GM19043 (cell line): ENCODE results near the gene PMVK.

Experiments used
- ATAC-seq: cut with Tn5 transposase; IDR thresholded peaks from one replicate; pipeline ENCODE4 v1.9.1; 2021; ENCODE audit warnings: low read depth; ENCODE audit not compliant: unreplicated experiment

Gene PMVK

GRCh38 chr1:154951901-154952657 lies 15.6 kb upstream of the PMVK start:
- no peak for ATAC-seq

DNA sequence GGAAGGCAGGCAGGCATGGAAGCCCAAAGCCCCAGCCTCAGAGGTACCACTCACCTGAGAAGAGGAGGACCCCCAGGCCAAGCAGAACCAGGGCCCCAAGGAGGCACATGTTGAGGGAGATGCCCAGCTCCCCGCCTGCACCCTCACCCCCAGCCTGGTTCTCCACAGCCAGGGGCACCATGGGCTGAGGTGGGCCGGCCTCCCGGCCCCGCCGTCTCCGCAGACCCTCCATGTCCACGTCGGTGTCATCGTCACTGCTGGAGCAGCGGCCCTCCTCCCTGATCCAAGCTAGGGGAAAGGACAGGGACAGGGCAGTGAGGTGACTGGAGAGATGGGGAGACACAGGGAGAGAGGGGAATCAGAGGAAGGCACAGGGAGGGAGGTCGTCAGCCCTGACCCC lies 11.6 kb upstream of the PMVK start:
- no peak for ATAC-seq

DNA sequence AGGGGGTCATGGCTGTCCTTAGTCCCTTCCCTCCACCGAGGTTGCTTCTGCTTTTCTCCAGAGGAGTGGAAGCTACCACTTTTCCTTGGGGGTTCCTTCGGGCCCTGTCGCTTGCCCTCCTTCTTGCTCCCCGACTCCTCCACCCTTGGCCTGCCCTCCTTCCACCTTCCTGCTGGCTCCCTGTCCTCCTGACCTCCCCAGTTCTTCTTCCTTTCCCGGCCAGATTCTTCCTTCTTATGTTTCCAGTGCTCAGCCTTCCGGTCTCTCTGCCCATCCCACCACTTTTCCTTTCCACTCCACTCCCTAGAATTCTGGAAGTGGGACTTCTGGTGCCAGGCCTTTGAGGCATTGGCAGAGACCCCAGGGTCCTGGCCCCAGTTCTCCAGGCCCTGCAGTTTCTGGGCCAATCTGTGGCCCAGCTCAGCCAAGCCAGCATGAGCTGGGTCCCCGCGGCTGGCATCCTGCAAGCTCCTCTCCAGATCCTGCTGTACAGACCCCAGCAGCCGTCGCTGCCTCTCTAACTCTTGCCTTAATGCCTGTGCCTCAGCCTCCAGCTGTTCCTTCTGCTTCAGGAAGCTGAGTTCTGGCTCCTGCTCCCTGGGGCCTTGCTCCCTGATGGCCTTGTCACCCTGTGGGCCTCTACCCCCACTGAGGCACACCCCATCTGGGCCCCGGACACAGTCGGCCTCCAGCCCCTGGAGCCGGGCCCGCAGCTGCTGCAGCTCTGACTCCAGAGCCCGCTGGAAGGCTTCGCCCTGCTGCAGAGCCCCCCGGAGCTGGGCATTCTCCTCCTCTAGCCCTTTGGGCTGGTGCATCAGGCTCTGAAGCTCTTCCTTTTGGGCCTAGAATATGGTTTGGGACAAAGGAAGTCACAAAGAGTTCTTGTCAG lies 9.7 kb upstream of the PMVK start:
- ATAC-seq, result no peak

DNA sequence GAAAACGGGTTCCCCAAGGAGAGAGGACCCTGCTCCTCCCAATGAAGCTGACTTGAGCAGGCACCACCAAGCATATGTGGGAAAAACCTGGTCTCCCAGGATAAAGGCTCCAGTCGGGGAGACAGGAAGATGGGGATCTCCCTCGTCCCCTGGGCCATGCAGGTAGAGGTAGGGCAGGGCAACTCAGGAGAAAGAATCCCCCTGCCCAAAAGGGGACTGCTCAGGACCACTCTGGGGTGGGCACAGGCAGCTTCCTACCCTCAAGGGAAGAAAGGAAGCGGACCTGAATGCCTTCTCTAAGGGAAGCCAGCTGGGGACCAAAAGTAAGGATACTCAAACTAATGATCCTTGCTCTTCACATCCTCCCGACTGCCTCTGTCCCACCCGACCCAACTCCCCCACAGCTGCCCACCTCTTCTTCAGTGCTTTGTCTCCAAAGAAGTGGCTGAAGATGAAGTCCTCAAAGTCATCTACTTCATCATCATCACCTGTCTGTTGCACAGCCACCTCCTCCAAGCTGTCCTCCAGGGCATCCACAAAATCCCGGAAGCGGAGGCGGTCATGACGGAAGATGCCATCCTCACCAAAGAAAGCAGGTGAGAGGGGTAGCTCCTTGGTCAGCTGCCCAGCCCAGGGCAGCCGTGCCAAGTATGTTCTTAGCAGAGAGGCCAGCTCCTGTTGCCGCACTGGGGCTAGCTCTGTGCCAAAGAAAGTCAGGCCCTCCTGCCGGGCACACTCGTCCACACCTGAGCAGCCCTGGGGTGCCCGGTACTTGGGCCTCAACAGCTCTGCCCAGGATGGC lies 8.8 kb upstream of the PMVK start:
- ATAC-seq, result no peak

GRCh38 chr1:154944401-154945159 lies 8.1 kb upstream of the PMVK start:
- no peak for ATAC-seq

DNA sequence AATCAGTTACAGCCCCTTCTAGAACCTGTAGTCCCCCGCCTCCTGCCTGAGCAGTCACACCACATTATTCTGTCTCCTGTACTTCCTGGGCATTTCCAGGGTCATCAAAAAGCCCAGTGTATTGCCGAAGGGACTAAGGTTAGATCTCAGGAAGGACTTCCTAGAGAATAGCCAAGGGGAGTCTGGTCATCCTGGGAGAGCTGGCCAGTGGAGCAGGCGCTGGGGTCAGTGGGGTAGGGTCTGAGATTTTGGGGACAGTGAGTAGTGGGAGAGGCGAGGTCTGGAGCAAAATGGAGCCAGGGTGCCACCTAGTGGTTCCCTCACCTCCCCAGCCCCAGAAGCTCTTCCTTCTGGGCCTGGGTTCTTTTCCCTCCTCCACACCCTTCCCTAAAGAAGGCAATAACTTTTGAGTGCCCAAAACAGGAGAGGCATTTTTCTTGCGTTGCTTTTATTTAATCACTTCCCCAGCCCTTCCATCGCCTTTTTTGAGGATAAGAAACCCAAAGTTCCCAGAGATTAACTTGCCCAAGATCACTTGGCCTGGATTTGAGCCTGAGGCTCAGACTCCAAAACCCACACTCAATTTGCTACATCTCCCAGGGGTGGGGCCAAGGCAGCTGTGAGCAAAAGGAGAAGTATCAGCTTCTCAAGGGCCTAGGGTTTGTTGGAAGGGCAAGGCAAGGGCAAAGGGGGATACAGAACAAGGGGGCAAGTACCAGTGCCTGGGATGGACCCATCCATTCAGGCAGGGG lies 7.3 kb upstream of the PMVK start:
- ATAC-seq, result no peak

GRCh38 chr1:154941333-154942013 lies 5.0 kb upstream of the PMVK start:
- no peak for ATAC-seq

GRCh38 chr1:154940651-154941194 lies 4.2 kb upstream of the PMVK start:
- ATAC-seq, result no peak

GRCh38 chr1:154940213-154940560 lies 3.7 kb upstream of the PMVK start:
- no peak for ATAC-seq

GRCh38 chr1:154938604-154939399 lies 2.3 kb upstream of the PMVK start:
- no peak for ATAC-seq

DNA sequence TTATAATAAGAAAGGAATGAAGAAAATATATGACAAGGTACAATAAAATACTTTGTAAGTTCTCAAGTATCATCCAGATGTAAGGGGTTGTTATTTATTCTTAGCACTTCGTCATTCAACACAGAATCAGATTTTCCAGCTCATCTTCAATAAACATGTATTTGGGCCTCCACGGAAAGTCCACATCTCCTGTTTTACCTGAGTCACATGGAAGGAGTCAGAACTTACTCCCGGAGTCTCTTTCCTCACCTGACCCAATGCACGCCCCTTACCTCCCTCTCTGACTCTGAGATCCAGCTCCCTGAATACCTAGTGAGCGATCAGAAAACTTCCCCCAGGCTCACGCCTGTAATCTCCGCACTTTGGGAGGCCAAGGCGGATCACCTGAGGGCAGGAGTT lies 1.5 kb upstream of the PMVK start:
- no peak for ATAC-seq

DNA sequence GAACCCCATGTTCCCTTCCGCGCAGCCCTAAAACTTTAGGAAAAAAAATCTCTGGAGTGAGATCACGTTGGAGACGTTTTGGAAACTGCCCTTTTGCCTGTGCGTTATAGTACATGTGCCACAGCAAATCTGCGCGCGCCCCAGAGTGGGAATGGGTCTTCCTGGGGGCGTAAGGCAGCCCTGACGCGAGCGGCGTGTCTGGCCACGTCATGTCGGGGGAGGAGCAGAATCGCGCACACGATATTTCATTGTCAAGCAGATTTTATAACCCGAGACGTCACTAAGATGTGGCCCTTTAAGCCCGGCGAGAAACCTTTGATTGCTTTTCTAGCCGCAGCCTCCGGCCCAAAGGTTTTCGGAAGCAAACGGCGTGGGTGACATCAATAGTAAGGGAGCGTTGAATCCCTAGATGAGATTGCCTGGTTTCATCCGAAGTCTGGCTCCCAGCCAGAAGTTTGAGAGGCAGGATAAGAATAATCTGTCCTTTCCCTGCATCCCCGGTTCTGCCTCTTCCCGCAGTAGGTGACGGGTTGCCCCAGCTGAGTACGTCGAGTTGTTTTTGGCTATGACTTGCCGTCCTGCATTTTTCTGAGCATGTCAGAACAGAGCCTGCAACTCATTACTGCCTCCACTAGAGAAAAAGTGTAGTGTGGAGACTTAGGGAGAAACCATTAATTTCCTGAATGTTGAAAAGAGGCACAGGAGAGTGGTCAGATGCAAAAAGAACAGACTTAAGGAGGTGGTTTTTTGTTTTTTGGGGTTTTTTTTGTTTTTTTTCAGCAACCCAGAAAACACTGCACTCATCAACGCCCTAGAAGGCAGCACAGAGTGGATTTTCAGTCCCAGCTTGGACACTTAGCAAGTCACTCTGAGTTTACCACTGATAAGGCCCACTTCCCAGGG lies 817 bp upstream of the PMVK start:
- ATAC-seq, result peak; percentile 44

GRCh38 chr1:154935749-154936554 lies 567 bp downstream of the PMVK start:
- no peak for ATAC-seq

DNA sequence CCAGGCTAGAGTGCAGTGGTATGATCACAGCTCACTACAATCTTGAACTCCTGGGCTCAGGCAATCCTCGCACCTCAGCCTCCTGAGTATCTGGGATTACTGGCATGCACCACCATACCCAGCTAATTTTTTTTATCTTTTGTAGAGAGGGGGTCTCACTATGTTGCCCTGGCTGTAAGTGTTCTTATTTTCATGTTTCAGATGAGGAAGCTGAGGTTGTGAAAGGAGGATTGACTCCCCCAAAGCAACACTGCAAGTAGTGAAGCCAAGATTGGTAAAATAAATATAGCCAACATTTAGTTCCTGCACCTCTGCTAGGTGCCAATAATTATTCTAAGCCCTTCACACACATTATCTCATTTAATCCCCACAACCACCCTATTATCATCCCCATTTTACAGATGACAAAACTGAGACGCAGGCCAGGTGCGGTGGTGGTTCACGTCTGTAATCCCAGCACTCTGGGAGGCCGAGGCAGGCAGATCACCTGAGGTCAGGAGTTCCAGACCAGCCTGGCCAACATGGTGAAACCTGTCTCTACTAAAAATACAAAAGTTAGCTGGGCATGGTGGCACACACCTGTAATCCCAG lies 2.1 kb downstream of the PMVK start:
- no peak for ATAC-seq

GRCh38 chr1:154931940-154932487 lies 4.5 kb downstream of the PMVK start:
- ATAC-seq, result no peak

- no peak for ATAC-seq
These were observed 10.3 kb downstream of the PMVK start for GRCh38 chr1:154926201-154926600.
